Caco-2 (cell line): ENCODE data around the gene HTR4. TPM values are rescaled to one million over a fixed set of nuclear protein-coding genes. Genes with fewer than 3 reads are reported as not detected.

Experiments
- BruUV-seq: library from RNA; stranded (reverse); fragments of 400-500 nt; replicated peaks from 2 replicates; lab custom pipeline; 2021; lab: Mats Ljungman, UMichigan
- CTCF ChIA-PET: fragments of 300-600 bp; sonication (Branson Sonifier 250); formaldehyde crosslinking; loops from one replicate; lab custom pipeline; 2022; ENCODE audit warnings: antibody characterized with exemption; lab: Charles Lee
- POLR2A ChIA-PET: fragments of 300-600 bp; sonication (Branson Sonifier 250); formaldehyde crosslinking; loops from one replicate; lab custom pipeline; 2022; ENCODE audit warnings: antibody characterized with exemption; lab: Charles Lee
- DNase-seq, 2 experiments: peaks; one replicate each; pipeline versions ENCODE4 v3.0.0 to v3.0.0-alpha.2; 2020 to 2022
- H3K27me3 ChIP-seq: replicated peaks from 2 replicates; pipeline ENCODE4 v1.6.0; 2011; ENCODE audit warnings: low read length; ENCODE audit not compliant: control insufficient read depth, insufficient read depth
- H3K36me3 ChIP-seq: 2 replicates; pipeline ENCODE4 v1.5.1; 2011; ENCODE audit warnings: low read length; ENCODE audit not compliant: control insufficient read depth, insufficient read depth
- H3K4me1 ChIP-seq: fragments of 250-450 bp; sonication (Bioruptor Pico); 2 replicates; pipeline ENCODE4 v1.5.1; 2020; ENCODE audit warnings: mild to moderate bottlenecking
- H3K4me3 ChIP-seq: 2 replicates; pipeline ENCODE4 v1.5.1; 2011; ENCODE audit warnings: low read depth, mild to moderate bottlenecking, control low read depth, low read length
- H3K9me3 ChIP-seq: fragments of 250-450 bp; sonication (Bioruptor Pico); 2 replicates; pipeline ENCODE4 v1.5.1; 2020; ENCODE audit warnings: mild to moderate bottlenecking, moderate library complexity
- H3K27ac Mint-ChIP-seq: one replicate; pipeline ENCODE4 v1.8.0; 2022; ENCODE audit warnings: mixed read lengths; ENCODE audit not compliant: unreplicated experiment
- H3K27me3 Mint-ChIP-seq: one replicate; pipeline ENCODE4 v1.8.0; 2022; ENCODE audit warnings: mixed read lengths; ENCODE audit not compliant: insufficient read depth, unreplicated experiment
- H3K36me3 Mint-ChIP-seq: one replicate; pipeline ENCODE4 v1.8.0; 2022; ENCODE audit warnings: mild to moderate bottlenecking, mixed read lengths; ENCODE audit not compliant: insufficient read depth, unreplicated experiment
- H3K4me1 Mint-ChIP-seq: one replicate; pipeline ENCODE4 v1.8.0; 2022; ENCODE audit warnings: low read depth, mixed read lengths; ENCODE audit not compliant: unreplicated experiment
- H3K4me3 Mint-ChIP-seq: one replicate; pipeline ENCODE4 v1.8.0; 2022; ENCODE audit warnings: mild to moderate bottlenecking, moderate library complexity, mixed read lengths; ENCODE audit not compliant: unreplicated experiment
- H3K9me3 Mint-ChIP-seq: one replicate; pipeline ENCODE4 v1.8.0; 2022; ENCODE audit warnings: mixed read lengths; ENCODE audit not compliant: unreplicated experiment
- CTCF ChIP-seq, 2 experiments: fragments of 200-600 bp in 1 of 2; IDR thresholded peaks; 1 replicate in 1 of 2; 2 replicates in 1 of 2; pipeline versions ENCODE4 v1.5.1 to v1.8.0; 2011 to 2022; ENCODE audit warnings: antibody characterized with exemption in 1 of 2, control low read depth in 1 of 2, inconsistent platforms in 1 of 2, low read depth in 1 of 2, low read length in 1 of 2, mild to moderate bottlenecking in 1 of 2, moderate library complexity in 1 of 2; ENCODE audit not compliant: insufficient read depth in 1 of 2, severe bottlenecking in 1 of 2, unreplicated experiment in 1 of 2
- intact Hi-C: fragments of 100-400 bp; cut with micrococcal nuclease; formaldehyde crosslinking; loops from one replicate; pipeline ENCODE4 v1.10.0; 2022; ENCODE audit not compliant: unreplicated experiment
- total RNA-seq: library from RNA; stranded (reverse); gene quantifications from 2 replicates; pipeline ENCODE4 v1.2.3, GENCODE V29; 2022

The HTR4 gene
- total RNA-seq, 1 experiment from 2014 or later, result not detected

DNA sequence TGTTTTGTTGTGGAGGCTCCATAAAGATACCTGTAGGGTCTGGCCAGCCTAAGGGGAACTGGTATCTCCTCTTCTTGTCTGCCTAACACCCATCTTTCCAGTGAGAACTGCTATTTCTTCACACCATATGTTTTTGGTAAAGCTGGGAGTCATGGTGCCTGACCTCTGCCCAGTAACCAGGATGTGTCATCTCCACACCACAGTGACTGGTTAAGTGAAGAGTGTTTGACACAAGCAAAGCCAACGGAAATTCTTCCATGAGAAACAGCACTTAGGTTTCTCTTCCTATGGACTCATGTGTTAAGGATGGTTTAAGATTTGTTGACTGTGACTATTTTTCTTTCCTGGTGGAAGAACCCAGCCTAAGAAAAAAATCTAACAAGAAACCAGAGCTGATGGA lies 111.5 kb downstream of the HTR4 start:
- Histone ChIP-seq H3K4me1 (no peaks in the 10 kb centered on the region), H3K4me3 (no peak overlapping the region), H3K27me3 (no peaks in the 10 kb centered on the region), H3K9me3 (no peaks in the 10 kb centered on the region), H3K36me3 (no peaks in the 10 kb centered on the region)
- no peak overlapping the region for H3K27ac Mint-ChIP-seq
- intact Hi-C loops, result no loop called here
- no peak for TF ChIP-seq CTCF (IDR thresholded peaks at IDR 0.05; ENCODE audit: insufficient read depth in 1 of 2, low read depth in 1 of 2, low read length in 1 of 2, severe bottlenecking in 1 of 2, unreplicated experiment in 1 of 2)
- H3K4me1 Mint-ChIP-seq, result no peaks in the 10 kb centered on the region
- H3K36me3 Mint-ChIP-seq, result no peaks in the 10 kb centered on the region
- no TSS peak for BruUV-seq
- ChIA-PET CTCF (no interaction called here), POLR2A (no interaction called here)
- no peaks in the 10 kb centered on the region for H3K9me3 Mint-ChIP-seq
- H3K4me3 Mint-ChIP-seq, result no peak overlapping the region
- no peak for DNase-seq
- H3K27me3 Mint-ChIP-seq, result peaks cover 22% of the 10 kb centered on the region

DNA sequence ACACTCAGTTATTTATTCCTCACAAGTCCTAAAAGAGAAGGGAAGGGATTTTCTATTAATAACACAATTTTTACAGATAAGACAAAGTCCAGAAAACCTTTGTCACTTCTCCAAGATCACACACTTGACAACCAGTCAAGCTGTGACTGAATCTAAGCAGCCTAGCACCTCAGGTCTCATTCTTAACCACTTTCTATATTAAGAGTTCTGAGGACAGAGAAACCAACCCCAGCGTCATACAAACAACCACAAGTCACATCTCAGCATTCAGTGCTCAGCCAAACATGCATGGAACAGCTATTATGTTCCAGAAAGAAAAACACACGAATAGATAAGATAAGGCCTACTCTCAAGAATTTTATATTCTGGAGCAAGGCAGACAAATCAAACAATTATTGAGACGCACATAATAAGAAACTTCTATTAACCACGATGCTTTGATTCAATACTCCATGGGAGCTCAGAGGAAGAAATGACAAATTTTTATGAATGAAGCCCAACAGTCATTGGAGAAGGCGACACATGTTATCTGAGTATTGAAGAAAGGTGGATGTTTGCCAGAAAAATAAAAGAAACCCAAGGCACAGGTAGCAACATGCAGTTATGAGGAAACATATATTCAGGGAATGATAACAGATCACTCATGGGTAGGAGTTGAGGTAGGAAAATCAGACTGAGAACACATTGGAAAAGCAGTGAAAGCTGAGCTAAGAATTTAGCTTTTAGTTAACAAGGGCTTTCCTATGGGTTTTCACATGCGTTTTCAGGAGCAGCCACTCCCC lies 113.1 kb downstream of the HTR4 start:
- peaks cover 30% of the 10 kb centered on the region for H3K27me3 Mint-ChIP-seq
- H3K36me3 Mint-ChIP-seq, result no peaks in the 10 kb centered on the region
- intact Hi-C loops, result no loop called here
- H3K9me3 Mint-ChIP-seq, result no peaks in the 10 kb centered on the region
- ChIA-PET POLR2A (no interaction called here), CTCF (no interaction called here)
- Histone ChIP-seq H3K36me3 (no peaks in the 10 kb centered on the region), H3K27me3 (no peaks in the 10 kb centered on the region), H3K4me1 (no peaks in the 10 kb centered on the region), H3K4me3 (no peak overlapping the region), H3K9me3 (no peaks in the 10 kb centered on the region)
- H3K4me1 Mint-ChIP-seq, result no peaks in the 10 kb centered on the region
- no peak overlapping the region for H3K4me3 Mint-ChIP-seq
- no peak for TF ChIP-seq CTCF (IDR thresholded peaks at IDR 0.05; ENCODE audit: insufficient read depth in 1 of 2, low read depth in 1 of 2, low read length in 1 of 2, severe bottlenecking in 1 of 2, unreplicated experiment in 1 of 2)
- DNase-seq, result no peak
- no peak overlapping the region for H3K27ac Mint-ChIP-seq
- no TSS peak for BruUV-seq

GRCh38 chr5:148540647-148541046 lies 113.7 kb downstream of the HTR4 start:
- H3K4me1 Mint-ChIP-seq, result no peaks in the 10 kb centered on the region
- ChIA-PET POLR2A (no interaction called here), CTCF (no interaction called here)
- intact Hi-C loops, result no loop called here
- Histone ChIP-seq H3K9me3 (no peaks in the 10 kb centered on the region), H3K36me3 (no peaks in the 10 kb centered on the region), H3K4me1 (no peaks in the 10 kb centered on the region), H3K27me3 (no peaks in the 10 kb centered on the region), H3K4me3 (no peak overlapping the region)
- no peaks in the 10 kb centered on the region for H3K36me3 Mint-ChIP-seq
- TF ChIP-seq CTCF (IDR thresholded peaks at IDR 0.05; ENCODE audit: insufficient read depth in 1 of 2, low read depth in 1 of 2, low read length in 1 of 2, severe bottlenecking in 1 of 2, unreplicated experiment in 1 of 2), result no peak
- no peak for DNase-seq
- peaks cover 30% of the 10 kb centered on the region for H3K27me3 Mint-ChIP-seq
- H3K27ac Mint-ChIP-seq, result no peak overlapping the region
- H3K9me3 Mint-ChIP-seq, result no peaks in the 10 kb centered on the region
- no TSS peak for BruUV-seq
- no peak overlapping the region for H3K4me3 Mint-ChIP-seq
